Measurements from ENCODE around the gene GSK3B. TPM values are rescaled to one million over a fixed set of nuclear protein-coding genes. Genes with fewer than 3 reads are reported as not detected.
A peak's percentile ranks its signal among the peaks of the same experiment; 100 is the strongest.

The GSK3B gene
- polyA plus RNA-seq, 3 donors: 16.2 to 20.6 (median 20.5) TPM

DNA sequence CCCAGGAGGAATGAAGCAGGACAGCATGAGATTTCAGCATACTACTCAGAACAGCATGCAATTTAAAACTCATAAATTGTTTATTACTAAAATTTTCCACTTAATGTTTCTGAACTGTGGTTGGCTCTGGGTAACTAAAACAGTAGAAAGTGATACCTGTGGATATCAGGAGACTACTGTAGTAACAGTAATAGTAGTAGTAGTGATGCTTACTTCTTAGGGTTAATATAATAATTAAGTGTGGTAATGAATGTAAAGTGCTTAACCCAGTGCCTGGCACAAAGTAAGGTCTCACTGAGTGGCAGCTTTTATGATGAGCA lies 195.1 kb downstream of the GSK3B start:
- Histone ChIP-seq H3K4me2 (replicated peaks; ENCODE audit: extremely low read depth, low read length, poor library complexity, severe bottlenecking) (no peak overlapping the region), H3K9me3 (replicated peaks in 1 of 2; ENCODE audit: control insufficient read depth in 1 of 2, insufficient read depth in 1 of 2, low read length in 2 of 2) (no peaks in the 10 kb centered on the region), H3K79me2 (ENCODE audit: insufficient read depth, low read length) (no peaks in the 10 kb centered on the region), H4K20me1 (ENCODE audit: insufficient read depth, low read length) (no peaks in the 10 kb centered on the region), H2AFZ (ENCODE audit: insufficient read depth, low read depth, low read length, poor library complexity, severe bottlenecking) (no peak overlapping the region), H3K9ac (ENCODE audit: insufficient read depth, low read length, poor library complexity, severe bottlenecking) (no peak overlapping the region), H3K27ac (ENCODE audit: low read depth in 1 of 2, low read length in 2 of 2) (no peak overlapping the region), H3K4me3 (replicated peaks in 1 of 3; ENCODE audit: low read depth in 2 of 3, low read length in 3 of 3) (no peak overlapping the region), H3K4me1 (ENCODE audit: control insufficient read depth in 1 of 2, insufficient read depth in 2 of 2, low read length in 2 of 2) (no peaks in the 10 kb centered on the region), H3K36me3 (replicated peaks in 1 of 2; ENCODE audit: control insufficient read depth in 1 of 2, insufficient read depth in 2 of 2, low read length in 2 of 2) (peaks cover 28 to 65% of the 10 kb centered on the region in 2 donors), H3K27me3 (ENCODE audit: control insufficient read depth in 2 of 2, insufficient read depth in 2 of 2, low read length in 2 of 2) (no peaks in the 10 kb centered on the region)
- Mint-ChIP-seq H3K36me3 (peaks cover 33 to 44% of the 10 kb centered on the region in 2 donors), H3K27me3 (ENCODE audit: low read depth in 3 of 3) (no peaks in the 10 kb centered on the region), H3K27ac (peak overlapping the region in 1 of 7 donors; percentile 43), H3K4me1 (peaks cover 8% of the 10 kb centered on the region), H3K4me3 (no peak overlapping the region), H3K9me3 (no peaks in the 10 kb centered on the region)
- intact Hi-C loops (cut with micrococcal nuclease): no loop called here
- DNase-seq: no peak
- TF ChIP-seq, protein P1, sequence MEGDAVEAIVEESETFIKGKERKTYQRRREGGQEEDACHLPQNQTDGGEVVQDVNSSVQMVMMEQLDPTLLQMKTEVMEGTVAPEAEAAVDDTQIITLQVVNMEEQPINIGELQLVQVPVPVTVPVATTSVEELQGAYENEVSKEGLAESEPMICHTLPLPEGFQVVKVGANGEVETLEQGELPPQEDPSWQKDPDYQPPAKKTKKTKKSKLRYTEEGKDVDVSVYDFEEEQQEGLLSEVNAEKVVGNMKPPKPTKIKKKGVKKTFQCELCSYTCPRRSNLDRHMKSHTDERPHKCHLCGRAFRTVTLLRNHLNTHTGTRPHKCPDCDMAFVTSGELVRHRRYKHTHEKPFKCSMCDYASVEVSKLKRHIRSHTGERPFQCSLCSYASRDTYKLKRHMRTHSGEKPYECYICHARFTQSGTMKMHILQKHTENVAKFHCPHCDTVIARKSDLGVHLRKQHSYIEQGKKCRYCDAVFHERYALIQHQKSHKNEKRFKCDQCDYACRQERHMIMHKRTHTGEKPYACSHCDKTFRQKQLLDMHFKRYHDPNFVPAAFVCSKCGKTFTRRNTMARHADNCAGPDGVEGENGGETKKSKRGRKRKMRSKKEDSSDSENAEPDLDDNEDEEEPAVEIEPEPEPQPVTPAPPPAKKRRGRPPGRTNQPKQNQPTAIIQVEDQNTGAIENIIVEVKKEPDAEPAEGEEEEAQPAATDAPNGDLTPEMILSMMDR (IDR thresholded peaks at IDR 0.05): no peak

DNA sequence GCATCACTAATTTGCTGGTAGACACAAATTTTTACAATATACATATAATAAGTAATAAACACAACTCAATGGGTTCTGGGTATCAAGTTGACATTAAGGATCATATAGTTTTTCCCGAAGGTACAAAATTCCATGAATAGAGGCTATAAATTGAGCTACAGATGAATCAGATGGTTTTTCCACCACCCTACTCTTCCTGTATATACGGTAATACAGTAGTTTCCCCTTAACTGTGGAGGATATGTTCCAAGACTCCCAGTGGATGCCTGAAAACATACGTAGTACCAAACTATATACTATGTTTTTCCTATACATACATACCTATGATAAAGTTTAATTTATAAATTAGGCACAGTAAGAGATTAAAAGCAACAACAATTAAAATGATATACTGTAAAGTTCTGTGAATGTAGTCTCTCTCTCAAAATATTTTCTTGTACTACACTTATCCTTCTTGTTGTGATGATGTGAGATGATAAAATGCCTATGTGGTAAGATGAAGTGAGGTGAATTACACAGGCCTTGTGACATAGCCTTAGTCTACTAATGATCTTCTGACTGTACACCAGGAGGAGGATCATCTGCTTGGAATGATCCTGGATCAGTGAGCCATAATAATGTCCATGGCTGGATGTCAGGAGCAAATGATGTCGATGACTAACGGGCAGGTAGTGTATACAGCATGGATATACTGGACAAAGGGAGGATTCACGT lies 195.6 kb downstream of the GSK3B start:
- H3K9me3 Mint-ChIP-seq: no peaks in the 10 kb centered on the region
- peaks cover 32 to 39% of the 10 kb centered on the region in 2 donors for H3K36me3 Mint-ChIP-seq
- intact Hi-C loops (cut with micrococcal nuclease): no loop called here
- no peak overlapping the region for H3K4me3 Mint-ChIP-seq
- H3K27me3 ChIP-seq (ENCODE audit: control insufficient read depth in 2 of 2, insufficient read depth in 2 of 2, low read length in 2 of 2): no peaks in the 10 kb centered on the region
- H3K4me1 ChIP-seq (ENCODE audit: control insufficient read depth in 1 of 2, insufficient read depth in 2 of 2, low read length in 2 of 2): no peaks in the 10 kb centered on the region
- H3K79me2 ChIP-seq (ENCODE audit: insufficient read depth, low read length): no peaks in the 10 kb centered on the region
- H3K27ac ChIP-seq (ENCODE audit: low read depth in 1 of 2, low read length in 2 of 2): no peak overlapping the region
- peaks cover 22 to 60% of the 10 kb centered on the region in 2 donors for H3K36me3 ChIP-seq (replicated peaks in 1 of 2; ENCODE audit: control insufficient read depth in 1 of 2, insufficient read depth in 2 of 2, low read length in 2 of 2)
- H3K4me2 ChIP-seq (replicated peaks; ENCODE audit: extremely low read depth, low read length, poor library complexity, severe bottlenecking): no peak overlapping the region
- no peak for DNase-seq
- no peaks in the 10 kb centered on the region for H3K9me3 ChIP-seq (replicated peaks in 1 of 2; ENCODE audit: control insufficient read depth in 1 of 2, insufficient read depth in 1 of 2, low read length in 2 of 2)
- peak overlapping the region in 1 of 7 donors; percentile 43 for H3K27ac Mint-ChIP-seq
- TF ChIP-seq, protein P1 (IDR thresholded peaks at IDR 0.05): no peak
- no peaks in the 10 kb centered on the region for H4K20me1 ChIP-seq (ENCODE audit: insufficient read depth, low read length)
- H3K4me3 ChIP-seq (replicated peaks in 1 of 3; ENCODE audit: low read depth in 2 of 3, low read length in 3 of 3): no peak overlapping the region
- peaks cover 8% of the 10 kb centered on the region for H3K4me1 Mint-ChIP-seq
- no peak overlapping the region for H2AFZ ChIP-seq (ENCODE audit: insufficient read depth, low read depth, low read length, poor library complexity, severe bottlenecking)
- no peaks in the 10 kb centered on the region for H3K27me3 Mint-ChIP-seq (ENCODE audit: low read depth in 3 of 3)
- no CpG with 5 or more reads among the region's 6 CpGs for WGBS (ENCODE audit: insufficient coverage)
- H3K9ac ChIP-seq (ENCODE audit: insufficient read depth, low read length, poor library complexity, severe bottlenecking): no peak overlapping the region

All from CD14-positive monocyte (primary cell).